NCI-H2029 (cell line): ENCODE results near the gene AMPD2.

Source experiments
- DNase-seq: peaks from one replicate; lab custom pipeline; 2025; lab: John Stamatoyannopoulos, UW

AMPD2 gene

GRCh38 chr1:109630898-109631512 lies 11.4 kb downstream of the AMPD2 start:
- DNase-seq = no peak

GRCh38 chr1:109631513-109632505 lies 12.2 kb downstream of the AMPD2 start:
- no peak for DNase-seq

- DNase-seq = peak; percentile 53
Measured at GRCh38 chr1:109632671-109633346, 13.2 kb downstream of the AMPD2 start.

GRCh38 chr1:109634292-109634691 lies 14.7 kb downstream of the AMPD2 start:
- DNase-seq = no peak

DNA sequence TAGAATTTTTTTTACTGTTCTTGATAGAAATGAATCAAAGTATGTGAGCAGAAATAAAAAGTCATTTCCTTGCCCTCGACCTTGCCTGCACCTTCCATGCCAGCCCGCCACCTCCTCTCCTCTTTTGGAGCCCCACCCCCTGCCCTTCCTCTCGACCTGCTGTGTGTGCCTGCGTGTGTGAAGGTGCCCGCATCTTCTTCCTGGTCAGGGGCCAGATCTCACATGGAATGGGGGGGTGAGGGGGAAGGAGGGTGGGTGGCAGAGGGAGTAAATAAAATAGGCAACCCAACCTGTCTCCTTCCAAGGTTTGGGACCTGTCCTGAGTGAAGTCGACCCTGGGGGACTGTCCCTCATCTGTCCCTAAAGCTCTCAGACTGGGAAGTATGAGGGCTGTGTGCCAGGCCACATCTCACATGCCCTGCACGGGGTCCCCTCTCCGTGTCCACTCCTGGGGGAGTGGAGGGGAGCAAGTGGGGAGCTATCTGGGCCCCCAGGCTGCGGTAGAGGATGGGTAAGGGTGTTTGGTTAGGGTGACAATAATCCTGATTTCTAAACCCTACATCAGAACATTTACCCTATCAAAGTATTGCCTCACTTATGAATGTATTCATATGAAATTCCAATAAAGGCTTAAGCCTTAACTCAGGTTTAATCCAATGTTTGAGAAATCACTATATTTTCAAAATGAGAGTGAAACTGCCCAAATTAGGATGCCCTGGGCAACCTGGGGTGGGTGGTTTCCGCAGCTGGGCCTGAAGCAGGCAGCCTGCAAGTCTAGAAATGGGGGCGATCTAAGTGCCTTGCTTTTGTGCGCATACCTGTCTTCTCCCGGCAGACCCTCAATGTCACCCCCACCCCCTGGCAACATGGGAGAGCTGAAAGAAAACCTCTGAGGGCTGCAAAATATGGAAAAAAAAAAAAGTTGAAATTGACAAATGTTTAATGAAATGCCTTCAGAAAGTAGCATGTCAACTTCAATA lies 15.4 kb downstream of the AMPD2 start:
- DNase-seq = no peak

- DNase-seq = no peak
Measured at GRCh38 chr1:109635862-109636200, 16.2 kb downstream of the AMPD2 start.

- no peak for DNase-seq
Measured at GRCh38 chr1:109636201-109636952, 16.7 kb downstream of the AMPD2 start.

DNA sequence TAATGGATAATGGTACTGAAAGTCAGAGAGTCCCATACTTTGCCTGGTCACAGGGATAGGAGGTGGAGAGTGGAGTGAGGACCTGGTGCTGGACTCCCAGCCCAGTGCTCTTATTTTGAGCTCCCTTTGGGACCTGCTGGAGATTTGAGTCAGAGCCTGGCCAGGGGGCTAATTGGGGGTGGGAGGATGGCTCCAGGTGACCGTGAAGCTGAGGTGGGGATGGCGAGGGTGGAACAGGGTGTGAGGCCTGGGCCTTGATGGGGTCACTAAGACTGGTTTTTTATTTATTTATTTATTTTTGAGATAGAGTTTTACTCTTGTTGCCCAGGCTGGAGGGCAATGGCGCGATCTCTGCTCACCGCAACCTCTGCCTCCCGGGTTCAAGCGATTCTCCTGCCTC lies 17.8 kb downstream of the AMPD2 start:
- DNase-seq = no peak

DNA sequence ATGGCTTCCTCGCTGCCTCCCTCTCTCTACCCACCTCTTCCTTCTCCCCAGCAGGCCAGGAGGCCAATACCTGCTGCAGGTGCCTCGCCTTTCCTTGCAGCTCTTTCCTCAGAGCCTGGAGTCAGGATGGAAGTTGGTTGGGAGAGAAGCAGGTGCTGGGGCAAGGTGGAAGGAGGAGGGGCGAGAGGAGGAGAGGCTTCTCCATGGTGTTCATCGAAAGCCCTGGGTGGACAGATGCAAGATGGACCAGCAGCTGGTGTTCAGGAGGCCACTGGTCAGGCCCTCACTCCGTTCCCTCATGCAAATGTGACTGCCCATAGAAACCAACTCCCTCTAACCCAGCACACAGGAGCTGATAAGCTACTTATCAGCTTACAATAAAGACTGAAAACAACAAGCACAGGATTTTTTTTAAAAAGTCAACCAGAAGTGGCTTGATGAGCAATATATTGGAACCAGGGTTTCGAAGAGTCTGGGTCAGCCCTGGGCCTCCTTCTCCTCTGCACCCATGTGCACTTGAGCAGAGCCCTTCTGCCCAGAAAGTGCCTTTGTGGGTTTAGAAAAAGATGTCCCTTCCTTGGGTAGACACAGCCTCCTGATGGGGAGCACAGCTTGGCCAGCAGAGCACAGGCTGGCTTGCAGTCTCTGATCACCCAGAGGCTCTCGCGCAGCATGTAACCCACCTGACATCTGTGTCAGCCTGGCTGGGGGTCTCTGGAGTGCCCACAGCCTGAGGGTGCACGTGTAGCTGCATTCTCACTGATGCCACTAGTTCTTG lies 19.6 kb downstream of the AMPD2 start:
- no peak for DNase-seq

DNA sequence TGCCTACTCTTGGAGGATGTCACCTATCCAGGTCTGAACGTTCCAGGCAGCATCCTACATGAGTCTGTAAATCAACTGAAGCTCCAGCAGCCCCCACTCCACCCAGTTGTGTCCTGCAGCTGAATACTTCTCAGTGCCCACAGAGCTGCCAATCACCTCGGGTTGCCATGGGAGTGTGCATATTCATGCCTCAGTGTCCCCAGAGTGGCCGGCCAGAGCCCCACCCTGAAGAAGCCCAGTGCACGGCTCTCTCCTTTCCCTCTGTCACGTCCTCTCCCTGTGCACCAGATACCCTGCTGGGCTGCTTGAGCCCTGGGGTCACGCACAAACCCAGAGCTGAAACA lies 20.2 kb downstream of the AMPD2 start:
- DNase-seq = no peak

- peak; percentile 13 for DNase-seq
Measured at GRCh38 chr1:109640285-109640865, 20.7 kb downstream of the AMPD2 start.

DNA sequence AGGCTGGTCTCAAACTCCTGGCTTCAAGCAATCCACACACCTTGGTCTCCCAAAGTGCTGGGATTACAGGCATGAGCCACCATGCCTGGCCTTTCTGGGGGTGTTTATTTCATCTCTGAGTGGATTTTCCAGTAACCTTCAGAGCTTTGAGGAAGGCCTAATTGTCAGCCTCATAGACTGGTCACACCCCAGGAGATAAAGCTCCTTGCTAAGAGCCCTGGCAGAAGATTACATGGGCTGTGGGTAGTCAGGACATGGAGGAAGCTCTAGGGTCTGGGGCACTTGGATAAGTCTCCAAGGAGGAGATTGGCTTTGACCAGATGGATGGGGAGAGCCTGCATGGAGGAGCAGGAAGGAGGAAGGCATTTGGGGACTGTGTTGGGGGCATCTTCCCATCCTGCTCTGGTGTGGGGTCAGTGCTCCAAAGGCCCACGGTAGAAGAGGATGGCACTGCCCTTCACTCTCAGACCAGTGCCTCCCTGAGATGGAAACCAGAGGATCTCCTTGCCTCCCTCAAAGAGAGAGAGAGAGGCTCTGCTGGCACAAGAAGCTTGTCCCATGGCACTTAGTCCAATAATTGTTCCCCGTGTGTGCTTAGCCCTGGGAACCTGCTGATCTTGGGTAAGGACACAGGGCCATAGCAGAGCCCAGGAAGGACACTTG lies 21.6 kb downstream of the AMPD2 start:
- DNase-seq = no peak

DNA sequence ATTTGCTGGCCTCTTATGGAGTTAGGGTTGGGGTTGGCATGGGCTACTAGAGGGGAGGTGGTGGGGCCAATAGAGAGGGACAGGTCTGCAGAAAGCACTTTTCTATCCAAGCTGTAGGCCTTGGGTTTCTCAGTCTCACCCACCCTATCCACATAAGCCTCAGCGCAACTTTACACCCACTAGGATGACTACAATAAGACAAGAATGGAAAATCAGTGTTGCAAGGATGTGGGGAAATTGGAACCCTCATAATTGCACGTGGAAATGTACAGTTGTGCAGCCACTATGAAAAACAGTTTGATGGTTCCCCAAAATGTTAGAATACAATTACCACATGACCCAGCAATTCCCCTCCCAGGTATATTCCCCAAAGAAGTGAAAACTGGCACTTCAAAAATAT lies 22.2 kb downstream of the AMPD2 start:
- no peak for DNase-seq

DNA sequence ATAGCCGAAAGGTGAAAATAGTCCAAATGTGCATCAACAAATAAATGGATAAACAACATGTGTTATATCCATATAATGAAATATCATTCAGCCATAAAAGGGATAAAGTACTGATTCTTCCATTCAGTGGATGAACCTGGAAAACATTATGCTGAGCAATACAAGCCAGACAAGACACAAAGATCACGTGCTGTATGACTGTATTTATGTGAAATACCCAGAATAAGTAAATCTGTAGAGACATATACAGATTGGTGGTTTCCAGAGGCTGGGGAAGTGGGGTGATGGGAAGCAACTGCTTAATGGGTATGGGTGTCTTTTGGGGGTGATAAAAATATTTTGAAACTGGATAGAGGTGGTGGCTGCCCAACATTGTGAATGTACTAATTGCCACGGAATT lies 23.0 kb downstream of the AMPD2 start:
- DNase-seq = no peak

- DNase-seq = peak; percentile 38
Measured at GRCh38 chr1:109643385-109644230, 24.0 kb downstream of the AMPD2 start.

DNA sequence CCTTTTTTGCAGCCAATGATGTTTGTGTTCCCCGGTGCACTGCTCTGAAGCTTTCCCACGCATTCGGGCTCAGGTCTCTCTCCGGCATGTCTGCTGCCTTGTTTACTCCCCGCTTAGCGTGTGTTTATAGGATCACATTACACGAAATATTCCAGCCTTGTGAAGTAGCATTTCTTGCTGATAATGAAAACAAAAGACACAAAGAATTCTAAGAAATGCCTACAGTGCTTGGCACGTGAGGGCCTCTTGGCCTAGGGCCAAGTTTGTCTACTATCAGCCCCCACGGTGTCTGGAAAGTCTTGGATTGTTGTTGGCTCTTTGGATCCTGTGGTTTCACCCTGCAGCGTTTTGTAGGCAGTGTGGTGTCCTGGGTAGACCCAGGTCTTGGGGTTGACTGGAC lies 25.0 kb downstream of the AMPD2 start:
- no peak for DNase-seq

- DNase-seq = no peak
Measured at GRCh38 chr1:109649491-109649914, 29.9 kb downstream of the AMPD2 start.

DNA sequence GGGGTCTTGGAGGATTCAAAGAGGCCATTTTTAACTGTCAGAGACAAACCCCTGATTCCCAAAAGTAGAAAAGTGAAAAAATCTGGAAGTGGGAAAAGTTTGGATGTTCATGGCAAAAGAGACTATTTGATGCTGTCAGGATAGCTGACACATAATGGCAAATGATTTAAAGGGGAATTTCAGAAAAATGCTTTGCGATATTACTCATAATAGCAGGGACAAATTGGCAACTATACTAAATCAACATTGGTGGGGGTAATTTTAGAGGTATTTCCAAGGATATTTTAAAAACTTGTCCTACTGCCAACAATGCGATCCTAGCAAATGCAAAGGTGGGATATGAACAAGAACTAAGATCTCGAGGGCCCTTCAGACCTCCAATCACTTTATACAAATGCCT lies 31.0 kb downstream of the AMPD2 start:
- no peak for DNase-seq
